PC-3 (cell line): Measurements from ENCODE around the gene NMD3. TPM values are rescaled to one million over a fixed set of nuclear protein-coding genes. Genes with fewer than 3 reads are reported as not detected.

Experiments used
- ATAC-seq: fragments of 200-7000 bp; cut with Tn5 transposase; 2 replicates; pipeline ENCODE4 v1.9.1; 2020; ENCODE audit warnings: mild to moderate bottlenecking, moderate library complexity
- BruUV-seq: library from RNA; stranded (reverse); fragments of 400-500 nt; replicated peaks from 2 replicates; lab custom pipeline; 2021; lab: Mats Ljungman, UMichigan
- CTCF ChIA-PET: fragments of 300-600 bp; sonication (Branson Sonifier 250); formaldehyde crosslinking; loops from one replicate; lab custom pipeline; 2022; ENCODE audit warnings: antibody characterized with exemption; lab: Charles Lee
- POLR2A ChIA-PET: fragments of 300-600 bp; sonication (Branson Sonifier 250); formaldehyde crosslinking; loops from one replicate; lab custom pipeline; 2022; ENCODE audit warnings: antibody characterized with exemption; ENCODE audit not compliant: unreplicated experiment; lab: Charles Lee
- DNase-seq: peaks from one replicate; pipeline ENCODE4 v3.0.0-alpha.2; 2015
- H2AFZ ChIP-seq: fragments of 300-600 bp; sonication (generic); 2 replicates; pipeline ENCODE4 v1.6.0; 2016; ENCODE audit warnings: antibody characterized with exemption, low read length
- H3F3A ChIP-seq: fragments of 300-600 bp; sonication (generic); one replicate; pipeline ENCODE4 v1.6.0; 2017; ENCODE audit warnings: antibody characterized with exemption, low read length, control low read depth, mild to moderate bottlenecking; ENCODE audit not compliant: unreplicated experiment
- H3K27ac ChIP-seq: fragments of 300-600 bp; sonication (generic); 2 replicates; pipeline ENCODE4 v1.5.1; 2016; ENCODE audit warnings: mild to moderate bottlenecking, low read length
- H3K27me3 ChIP-seq: fragments of 300-600 bp; sonication (generic); 2 replicates; pipeline ENCODE4 v1.6.1; 2016; ENCODE audit warnings: low read length, mixed read lengths
- H3K36me3 ChIP-seq: fragments of 300-600 bp; sonication (generic); 2 replicates; pipeline ENCODE4 v1.6.1; 2016; ENCODE audit warnings: low read depth, mixed run types, low read length, mixed read lengths
- H3K4me1 ChIP-seq: fragments of 300-600 bp; sonication (generic); 2 replicates; pipeline ENCODE4 v1.5.1; 2016; ENCODE audit warnings: low read length; ENCODE audit not compliant: insufficient read depth
- H3K4me2 ChIP-seq: fragments of 300-600 bp; sonication (generic); 2 replicates; pipeline ENCODE4 v1.6.0; 2016; ENCODE audit warnings: low read length
- H3K4me3 ChIP-seq: fragments of 300-600 bp; sonication (generic); 2 replicates; pipeline ENCODE4 v1.5.1; 2016; ENCODE audit warnings: mild to moderate bottlenecking, low read length, mixed read lengths
- H3K79me2 ChIP-seq: fragments of 300-600 bp; sonication (generic); 2 replicates; pipeline ENCODE4 v1.6.1; 2017; ENCODE audit warnings: low read length, mixed read lengths
- H3K9ac ChIP-seq: fragments of 300-600 bp; sonication (generic); 2 replicates; pipeline ENCODE4 v1.6.0; 2016; ENCODE audit warnings: mild to moderate bottlenecking, low read length
- H3K9me2 ChIP-seq: fragments of 300-600 bp; sonication (generic); replicated peaks from 2 replicates; pipeline ENCODE4 v1.6.1; 2016; ENCODE audit warnings: mixed run types, low read length, mixed read lengths
- H3K9me3 ChIP-seq: fragments of 300-600 bp; sonication (generic); 2 replicates; pipeline ENCODE4 v1.6.1; 2016; ENCODE audit warnings: low read length, mixed read lengths
- H4K20me1 ChIP-seq: fragments of 300-600 bp; sonication (generic); 2 replicates; pipeline ENCODE4 v1.6.1; 2016; ENCODE audit warnings: low read length, mixed read lengths
- CTCF ChIP-seq: fragments of 300-600 bp; sonication (generic); conservative IDR thresholded peaks from 2 replicates; pipeline ENCODE4 v1.5.1; 2017; ENCODE audit warnings: antibody characterized with exemption, low read depth, mild to moderate bottlenecking, low read length
- EZH2 ChIP-seq: fragments of 300-600 bp; sonication (generic); IDR thresholded peaks from one replicate; pipeline ENCODE4 v1.6.1; 2017; ENCODE audit warnings: antibody characterized with exemption, mild to moderate bottlenecking, low read length; ENCODE audit not compliant: unreplicated experiment
- EZH2phosphoT487 ChIP-seq: fragments of 300-600 bp; sonication (generic); IDR thresholded peaks from 2 replicates; pipeline ENCODE4 v1.6.1; 2018; ENCODE audit warnings: mild to moderate bottlenecking, antibody characterized with exemption, low read length, borderline replicate concordance
- intact Hi-C: fragments of 100-400 bp; cut with micrococcal nuclease; formaldehyde crosslinking; loops from 2 replicates; pipeline ENCODE4 v1.9.0; 2023
- total RNA-seq: library from RNA; depleted of rRNA; stranded (reverse); fragments of >200 nt; gene quantifications from 2 replicates; pipeline ENCODE4 v1.2.3, GENCODE V29; 2014

Gene NMD3
- total RNA-seq, 1 experiment from 2014 or later, result 72.6 TPM

DNA sequence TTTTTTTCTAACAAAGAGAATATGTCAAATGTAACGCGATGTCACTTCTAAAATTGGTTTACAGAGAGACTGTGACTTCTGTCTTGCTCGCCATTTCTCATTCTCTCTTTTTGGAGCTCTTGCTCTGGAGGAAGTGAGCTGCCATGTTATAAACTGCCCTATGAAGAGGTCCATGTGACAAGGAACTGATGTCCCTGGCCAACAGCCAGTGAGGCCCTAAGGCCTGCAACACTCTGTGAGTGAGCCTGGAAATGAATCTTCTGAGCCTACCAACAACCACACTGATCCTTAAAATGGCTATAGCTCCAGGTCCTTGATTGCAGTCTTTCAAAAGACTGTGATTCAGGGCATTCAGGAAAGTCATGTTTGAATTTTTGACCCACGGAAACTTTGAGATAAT is 49.9 kb downstream of the NMD3 start:
- no peak overlapping the region for H3K4me3 ChIP-seq
- ChIA-PET CTCF (no interaction called here), POLR2A (interaction anchor here (0.7 kb wide), 1 partner anchor 102 kb away, joined by 3 read pairs; no protein-coding TSS in a partner anchor)
- no peaks in the 10 kb centered on the region for H4K20me1 ChIP-seq
- H3K27me3 ChIP-seq, result no peaks in the 10 kb centered on the region
- intact Hi-C loops, result loop anchor here (5.0 kb wide), 4 partner anchors 51 to 694 kb away; no protein-coding TSS in a partner anchor
- H2AFZ ChIP-seq, result no peak overlapping the region
- no peak overlapping the region for H3K27ac ChIP-seq
- no peaks in the 10 kb centered on the region for H3K9me2 ChIP-seq
- no peaks in the 10 kb centered on the region for H3K9me3 ChIP-seq
- DNase-seq, result no peak
- no peak for ATAC-seq
- H3F3A ChIP-seq, result peaks cover 3% of the 10 kb centered on the region
- no TSS peak for BruUV-seq
- peaks cover 55% of the 10 kb centered on the region for H3K4me1 ChIP-seq
- TF ChIP-seq EZH2phosphoT487 (no peak), EZH2 (no peak), CTCF (no peak)
- no peak overlapping the region for H3K9ac ChIP-seq
- H3K36me3 ChIP-seq, result 0 out of 2 replicates have a peak, but pooled peaks cover 2% of the 10 kb centered on the region
- H3K79me2 ChIP-seq, result no peaks in the 10 kb centered on the region
- H3K4me2 ChIP-seq, result no peak overlapping the region

DNA sequence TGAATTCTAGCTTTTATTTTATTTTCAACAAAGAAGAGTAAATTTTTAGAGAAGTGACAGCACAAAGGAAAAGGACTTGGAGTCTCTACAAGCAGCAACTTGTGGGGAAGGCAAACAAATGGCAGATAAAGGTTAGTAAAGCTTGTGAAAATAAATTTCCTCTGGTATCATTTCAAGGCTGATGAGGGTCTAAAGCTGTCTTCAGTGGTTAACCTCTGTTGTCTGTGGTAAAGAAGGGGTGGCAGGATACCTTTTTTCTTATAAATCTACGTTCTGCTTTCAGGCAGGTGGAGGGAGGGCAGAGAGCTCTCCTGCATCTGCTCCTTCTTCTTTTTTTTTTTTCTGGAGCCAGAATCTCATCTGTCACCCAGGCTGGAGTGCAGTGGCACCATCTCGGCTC is 50.5 kb downstream of the NMD3 start:
- no peak for DNase-seq
- Histone ChIP-seq H3K9me2 (no peaks in the 10 kb centered on the region), H3K27ac (0 out of 2 replicates have a peak overlapping the region, but pooled peaks have one; percentile 53), H3K36me3 (peaks cover 7% of the 10 kb centered on the region; the same call in 1 of the 2 replicates), H3K9ac (no peak overlapping the region), H3F3A (no peaks in the 10 kb centered on the region), H3K9me3 (no peaks in the 10 kb centered on the region), H3K27me3 (no peaks in the 10 kb centered on the region), H4K20me1 (no peaks in the 10 kb centered on the region), H3K4me2 (no peak overlapping the region), H3K4me3 (no peak overlapping the region), H3K79me2 (no peaks in the 10 kb centered on the region), H3K4me1 (peaks cover 49% of the 10 kb centered on the region), H2AFZ (no peak overlapping the region)
- no TSS peak for BruUV-seq
- intact Hi-C loops, result loop anchor here (2.0 to 5.0 kb wide), 5 partner anchors 51 to 694 kb away; partner anchors contain the start of gene B3GALNT1
- ATAC-seq, result no peak
- TF ChIP-seq EZH2phosphoT487, result no peak
- POLR2A ChIA-PET, result no interaction called here
- CTCF ChIA-PET, result interaction anchor here (0.6 kb wide), 1 partner anchor 52 kb away, joined by 3 read pairs; no protein-coding TSS in a partner anchor

- H3K27ac ChIP-seq, result peak overlapping the region; percentile 53
- no peak overlapping the region for H3K4me2 ChIP-seq
- H4K20me1 ChIP-seq, result no peaks in the 10 kb centered on the region
- no peaks in the 10 kb centered on the region for H3K9me3 ChIP-seq
- ChIA-PET POLR2A (no interaction called here), CTCF (interaction anchor here (0.7 kb wide), 1 partner anchor 44 kb away, joined by 3 read pairs; no protein-coding TSS in a partner anchor)
- H3K4me3 ChIP-seq, result no peak overlapping the region
- no peaks in the 10 kb centered on the region for H3K79me2 ChIP-seq
- no peak overlapping the region for H2AFZ ChIP-seq
- no peaks in the 10 kb centered on the region for H3F3A ChIP-seq
- no peaks in the 10 kb centered on the region for H3K27me3 ChIP-seq
- TF ChIP-seq EZH2, result no peak
- no peak for TF ChIP-seq EZH2phosphoT487
- no peak for TF ChIP-seq CTCF
- intact Hi-C loops, result loop anchor here (2.0 to 5.0 kb wide), 5 partner anchors 50 to 695 kb away; partner anchors contain the start of gene B3GALNT1
- H3K9ac ChIP-seq, result no peak overlapping the region
- no TSS peak for BruUV-seq
- ATAC-seq, result peak; percentile 31
- DNase-seq, result peak; percentile 15
- peaks cover 41% of the 10 kb centered on the region for H3K4me1 ChIP-seq
- H3K36me3 ChIP-seq, result peaks cover 7% of the 10 kb centered on the region; the same call in 1 of the 2 replicates
- no peaks in the 10 kb centered on the region for H3K9me2 ChIP-seq
These were observed 51.4 kb downstream of the NMD3 start for GRCh38 chr3:161272524-161272923.
